Measurements from ENCODE around the gene RXRB. TPM values are rescaled to one million over a fixed set of nuclear protein-coding genes. Genes with fewer than 3 reads are reported as not detected.

The RXRB gene
- polyA plus RNA-seq, 1 donor: 45.5 TPM

Other genes with a start within 250 kb of the RXRB start
- 25.4 TPM for gene HLA-DMA, start 247.6 kb downstream of the RXRB start, polyA plus RNA-seq
- gene BRD2, start 232.1 kb downstream of the RXRB start, polyA plus RNA-seq: 222 TPM
- gene HLA-DOA, start 191.1 kb downstream of the RXRB start, polyA plus RNA-seq: 7.5 TPM
- 163 TPM for gene HLA-DPA1, start 127.0 kb downstream of the RXRB start, polyA plus RNA-seq
- gene HLA-DPB1, start 124.7 kb downstream of the RXRB start, polyA plus RNA-seq: 75.0 TPM
- 5.3 TPM for gene COL11A2, start 8.2 kb downstream of the RXRB start, polyA plus RNA-seq
- gene SLC39A7, start 202 bp upstream of the RXRB start, polyA plus RNA-seq: 95.2 TPM
- gene HSD17B8, start 4.0 kb upstream of the RXRB start, polyA plus RNA-seq: 35.9 TPM
- 43.2 TPM for gene RING1, start 7.8 kb upstream of the RXRB start, polyA plus RNA-seq
- 59.8 TPM for gene VPS52, start 71.2 kb upstream of the RXRB start, polyA plus RNA-seq
- 5,002 TPM for gene RPS18, start 71.4 kb upstream of the RXRB start, polyA plus RNA-seq
- gene B3GALT4, start 76.5 kb upstream of the RXRB start, polyA plus RNA-seq: 5.7 TPM
- gene WDR46, start 88.6 kb upstream of the RXRB start, polyA plus RNA-seq: 37.7 TPM
- 80.5 TPM for gene PFDN6, start 88.9 kb upstream of the RXRB start, polyA plus RNA-seq
- 73.4 TPM for gene RGL2, start 98.3 kb upstream of the RXRB start, polyA plus RNA-seq
- gene TAPBP, start 113.4 kb upstream of the RXRB start, polyA plus RNA-seq: 90.9 TPM
- gene ZBTB22, start 117.1 kb upstream of the RXRB start, polyA plus RNA-seq: 16.7 TPM
- gene DAXX, start 122.3 kb upstream of the RXRB start, polyA plus RNA-seq: 33.9 TPM
- 18.4 TPM for gene KIFC1, start 191.2 kb upstream of the RXRB start, polyA plus RNA-seq
- gene PHF1, start 210.3 kb upstream of the RXRB start, polyA plus RNA-seq: 50.1 TPM
- 229 TPM for gene CUTA, start 217.4 kb upstream of the RXRB start, polyA plus RNA-seq
- 21.0 TPM for gene SYNGAP1, start 219.4 kb upstream of the RXRB start, polyA plus RNA-seq